CD4-positive, alpha-beta T cell treated with Interleukin-12 subunit alpha and Interleukin-12 subunit beta, for 1 hour (primary cell): Measurements from ENCODE around the gene SLC12A3.

Experiments used
- DNase-seq: peaks from one replicate; pipeline ENCODE4 v3.0.0-alpha.2; 2020

Gene SLC12A3

GRCh38 chr16:56895813-56896212, 30.8 kb downstream of the SLC12A3 start:
- DNase-seq: no peak

DNA sequence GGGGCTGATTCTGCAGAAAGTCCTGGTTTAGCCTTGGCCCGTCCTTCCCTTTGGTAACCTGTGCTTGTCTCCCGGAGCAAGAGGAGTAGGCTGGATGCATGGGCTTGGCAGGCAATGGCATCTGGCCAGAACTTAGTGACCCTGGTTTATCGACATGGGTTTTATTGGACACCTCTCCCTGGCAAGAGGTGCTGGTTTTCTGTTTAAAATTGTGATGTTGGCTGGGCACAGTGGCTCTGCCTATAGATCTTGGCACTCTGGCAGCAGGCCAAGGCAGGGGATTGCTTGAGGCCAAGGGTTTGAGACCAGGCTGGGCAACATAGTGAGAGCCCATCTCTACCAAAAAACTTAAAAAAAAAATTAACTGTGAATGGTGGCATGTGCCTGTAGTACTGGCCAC, 31.2 kb downstream of the SLC12A3 start:
- DNase-seq: no peak

DNA sequence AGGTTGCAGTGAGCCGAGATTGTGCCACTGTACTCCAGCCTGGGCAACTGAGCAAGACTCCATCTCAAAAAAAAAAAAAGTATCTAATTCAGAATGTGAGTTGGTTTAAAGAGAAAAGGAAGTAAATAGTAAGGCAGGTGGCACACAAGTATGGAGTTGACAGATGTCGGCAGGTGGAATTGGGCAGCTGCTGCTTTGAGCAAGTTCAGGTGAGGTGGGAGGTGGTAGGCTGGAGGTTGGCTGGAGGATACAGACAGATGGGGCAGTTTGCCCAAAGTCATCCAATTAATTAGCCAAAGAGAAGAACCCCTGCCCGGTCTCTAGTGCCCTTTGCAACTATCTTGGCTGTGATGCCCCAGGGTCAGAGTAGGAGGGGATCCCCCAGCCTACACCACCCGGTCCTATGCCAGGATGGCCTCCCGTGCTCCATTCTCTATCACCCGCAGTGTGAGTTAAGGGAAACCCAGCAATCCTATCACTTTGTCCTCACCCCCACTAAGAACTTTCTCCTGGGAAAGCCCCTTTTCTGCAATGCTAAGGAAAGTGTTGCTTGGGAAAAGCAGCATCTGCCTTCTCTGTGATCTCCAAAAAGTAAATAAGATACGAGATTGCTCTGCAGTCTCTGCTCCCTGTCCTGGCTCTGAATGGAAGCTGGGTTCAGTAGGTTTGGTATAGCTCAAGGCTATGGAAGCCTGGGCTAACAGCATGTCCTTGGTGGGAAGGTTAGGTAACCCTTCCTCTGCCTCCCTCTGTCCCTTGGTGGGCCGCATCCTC, 32.2 kb downstream of the SLC12A3 start:
- DNase-seq: no peak

DNA sequence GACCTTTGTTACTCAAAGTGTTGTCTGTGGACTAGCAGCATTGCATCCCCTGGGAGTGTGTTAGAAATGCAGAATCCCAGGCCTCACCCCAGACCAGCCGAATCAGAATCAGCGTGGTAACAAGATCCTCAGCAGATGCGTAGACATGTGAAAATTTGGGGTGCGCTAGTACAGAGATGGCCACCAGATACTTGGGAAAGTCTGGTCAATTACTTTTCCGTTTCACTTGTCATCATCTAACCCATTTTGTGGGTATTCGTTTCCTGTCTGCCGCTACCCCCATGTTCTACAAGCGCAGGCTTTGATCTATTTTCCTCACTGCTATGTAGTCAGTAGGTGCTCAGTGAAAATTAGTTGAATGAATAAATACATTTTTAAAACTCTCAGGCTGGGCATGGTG, 33.8 kb downstream of the SLC12A3 start:
- DNase-seq: peak; percentile 19

- no peak for DNase-seq
Measured at GRCh38 chr16:56903866-56904265, 38.9 kb downstream of the SLC12A3 start.

GRCh38 chr16:56907401-56907800, 42.4 kb downstream of the SLC12A3 start:
- no peak for DNase-seq

GRCh38 chr16:56909527-56909979, 44.5 kb downstream of the SLC12A3 start:
- no peak for DNase-seq

DNA sequence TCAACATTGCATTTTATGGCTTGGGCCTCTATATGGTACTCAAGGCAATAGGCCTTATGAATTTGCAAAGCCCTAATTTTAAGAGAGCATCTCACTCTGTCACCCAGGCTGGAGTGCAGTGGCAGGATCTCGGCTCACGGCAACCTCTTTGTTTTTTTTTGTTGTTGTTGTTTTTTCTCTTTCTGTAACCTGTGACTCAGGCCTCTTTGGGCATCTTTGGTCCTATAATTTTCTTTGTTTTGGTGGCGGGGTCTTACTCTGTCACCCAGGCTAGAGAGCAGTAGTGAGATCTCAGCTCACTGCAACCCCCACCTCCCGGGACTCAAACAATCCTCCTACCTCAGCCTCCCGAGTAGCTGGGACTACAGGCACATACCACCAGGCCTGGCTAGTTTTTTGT, 45.1 kb downstream of the SLC12A3 start:
- no peak for DNase-seq

DNA sequence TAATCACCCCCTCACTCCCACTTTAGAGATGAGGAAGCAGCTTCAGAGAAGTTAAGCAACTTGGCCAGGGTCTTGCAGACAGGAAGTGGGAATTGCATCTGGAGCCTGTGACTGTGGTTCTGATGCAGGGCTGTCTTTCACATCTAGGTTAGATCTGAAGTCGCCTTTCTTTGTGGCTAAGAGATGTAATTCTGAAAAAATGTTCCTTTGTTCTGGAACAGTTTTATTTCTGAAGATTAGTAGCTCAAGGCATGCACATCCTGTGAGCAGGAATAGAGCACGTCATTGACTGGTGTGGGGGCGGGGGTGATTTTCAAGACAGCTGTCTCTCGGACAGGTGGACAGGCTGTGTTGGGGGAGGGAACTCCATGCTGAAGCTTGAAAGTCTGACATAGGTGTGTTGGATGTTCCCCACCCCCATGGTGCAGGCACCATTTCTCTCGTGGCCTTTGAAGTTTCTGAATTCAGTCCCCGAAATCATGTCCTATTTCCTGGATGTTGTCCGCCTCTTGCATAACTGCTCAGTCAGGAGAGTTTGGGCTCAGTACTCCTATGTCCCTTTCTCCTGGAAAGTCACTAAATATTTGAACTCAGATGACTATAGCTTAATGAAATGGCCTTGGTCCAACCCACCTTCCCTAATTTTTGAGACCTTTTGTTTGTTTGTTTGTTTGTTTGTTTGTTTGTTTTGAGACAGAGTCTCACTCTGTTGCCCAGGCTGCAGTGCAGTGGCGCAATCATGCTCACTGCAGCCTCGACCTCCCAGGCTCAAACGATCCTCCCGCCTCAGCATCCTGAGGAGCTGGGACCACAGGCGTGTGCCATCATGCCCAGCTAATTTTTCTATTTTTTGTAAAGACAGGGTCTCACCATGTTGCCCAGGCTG, 45.9 kb downstream of the SLC12A3 start:
- DNase-seq: no peak

DNA sequence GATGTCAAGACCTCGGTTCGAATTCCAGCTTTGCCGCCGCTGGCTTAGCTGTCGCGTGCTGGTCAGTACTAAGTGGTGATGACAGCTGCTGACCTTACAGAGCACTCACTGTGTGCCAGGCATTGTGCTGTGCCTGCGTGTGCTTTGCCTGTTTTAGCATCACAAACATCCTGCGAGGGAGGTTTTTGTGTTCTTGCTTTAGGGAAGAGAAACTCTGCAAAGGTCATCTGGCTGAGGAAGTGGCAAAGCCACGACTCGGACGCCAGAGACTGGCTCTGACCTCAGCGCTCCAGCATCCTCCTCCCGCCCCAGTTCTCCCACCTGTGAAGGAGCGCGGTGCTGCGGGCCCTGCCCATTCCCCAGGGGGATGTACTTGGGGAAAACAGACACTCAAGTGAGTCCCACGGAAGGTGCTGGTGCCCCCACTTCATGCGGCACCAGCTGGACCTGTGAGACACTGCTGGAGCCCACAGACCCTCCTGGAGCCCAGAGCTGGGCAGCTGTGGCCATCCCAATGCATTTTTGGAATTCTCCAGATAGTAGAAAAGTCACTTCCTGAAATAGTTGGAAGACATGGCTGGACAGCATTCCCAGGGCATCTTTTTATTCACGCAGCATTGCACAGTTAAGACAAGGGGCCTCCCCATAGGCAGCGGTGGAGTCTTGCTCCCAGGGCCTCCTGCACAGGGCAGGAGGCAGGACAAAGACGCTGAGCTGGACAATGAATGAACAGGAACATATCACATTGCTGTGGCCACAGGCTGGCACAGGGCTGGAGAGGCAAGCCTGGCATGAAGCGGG, 47.0 kb downstream of the SLC12A3 start:
- no peak for DNase-seq

GRCh38 chr16:56912746-56913708, 48.0 kb downstream of the SLC12A3 start:
- DNase-seq: no peak

GRCh38 chr16:56914896-56915295, 49.9 kb downstream of the SLC12A3 start:
- no peak for DNase-seq

GRCh38 chr16:56915336-56916119, 50.5 kb downstream of the SLC12A3 start:
- DNase-seq: no peak

DNA sequence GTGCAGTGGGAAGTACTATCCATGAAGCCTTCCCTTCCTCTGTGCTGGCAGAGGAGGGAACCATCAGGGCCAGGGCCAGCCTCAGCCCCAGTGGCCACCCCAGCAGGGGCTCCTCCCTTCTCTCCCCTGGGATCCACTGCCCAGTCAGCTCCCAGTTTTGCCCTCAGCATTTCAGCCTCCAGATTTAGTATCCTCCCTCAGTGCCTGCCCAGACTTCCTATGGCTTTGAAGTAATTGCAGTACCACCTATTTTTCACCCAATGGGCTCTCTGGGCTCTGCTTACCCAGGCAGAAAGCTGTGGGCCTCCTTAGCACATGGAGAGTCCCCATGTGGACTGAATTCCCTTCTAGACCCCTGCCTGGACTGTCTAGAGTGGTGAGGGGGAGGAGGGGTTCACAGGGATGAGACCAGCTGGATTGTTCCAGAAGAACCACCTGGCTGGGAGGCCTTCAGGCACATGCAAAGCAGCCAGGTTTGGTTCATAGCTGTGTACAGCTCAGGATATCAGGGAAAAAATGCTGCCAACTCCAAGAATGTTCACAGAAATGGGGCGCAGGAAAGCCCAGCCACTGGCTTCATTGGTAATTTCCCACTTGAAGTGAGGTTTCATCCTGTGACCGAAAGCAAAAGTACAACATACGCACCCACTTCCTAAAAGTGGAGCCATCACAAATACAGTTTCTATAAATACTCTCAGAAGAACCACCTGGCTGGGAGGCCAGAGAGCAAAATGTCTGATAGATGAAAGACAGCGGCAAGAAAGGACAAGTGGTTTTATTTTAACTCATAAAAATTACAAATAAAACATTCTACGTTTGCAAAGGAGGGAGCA, 51.8 kb downstream of the SLC12A3 start:
- peak; percentile 59 for DNase-seq

DNA sequence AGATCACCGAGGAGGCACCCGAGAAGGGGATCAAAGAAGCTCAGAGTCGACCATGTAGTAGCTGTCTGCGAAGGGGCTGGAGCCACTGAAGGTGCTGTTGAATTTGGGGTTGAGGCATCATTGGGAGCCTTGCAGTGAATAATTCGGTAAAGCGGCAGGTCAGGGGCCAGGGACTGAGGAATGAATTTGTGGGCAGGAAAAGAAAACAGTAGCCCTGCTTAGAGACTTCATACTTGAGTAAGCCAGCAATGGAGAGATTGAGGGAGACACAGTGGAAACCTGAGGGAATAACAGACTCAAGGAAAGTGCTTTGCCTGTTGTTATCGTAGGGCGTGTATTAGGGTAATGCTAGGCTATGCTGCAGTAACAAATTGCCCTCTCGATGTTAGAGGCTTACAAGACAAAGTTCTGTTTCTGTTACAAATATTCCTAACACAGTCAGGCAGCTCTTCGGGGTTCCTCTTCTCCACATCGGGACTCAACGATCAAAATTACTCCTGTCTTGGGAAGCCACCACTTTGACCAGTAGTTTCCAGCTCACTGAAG, 53.5 kb downstream of the SLC12A3 start:
- DNase-seq: no peak

DNA sequence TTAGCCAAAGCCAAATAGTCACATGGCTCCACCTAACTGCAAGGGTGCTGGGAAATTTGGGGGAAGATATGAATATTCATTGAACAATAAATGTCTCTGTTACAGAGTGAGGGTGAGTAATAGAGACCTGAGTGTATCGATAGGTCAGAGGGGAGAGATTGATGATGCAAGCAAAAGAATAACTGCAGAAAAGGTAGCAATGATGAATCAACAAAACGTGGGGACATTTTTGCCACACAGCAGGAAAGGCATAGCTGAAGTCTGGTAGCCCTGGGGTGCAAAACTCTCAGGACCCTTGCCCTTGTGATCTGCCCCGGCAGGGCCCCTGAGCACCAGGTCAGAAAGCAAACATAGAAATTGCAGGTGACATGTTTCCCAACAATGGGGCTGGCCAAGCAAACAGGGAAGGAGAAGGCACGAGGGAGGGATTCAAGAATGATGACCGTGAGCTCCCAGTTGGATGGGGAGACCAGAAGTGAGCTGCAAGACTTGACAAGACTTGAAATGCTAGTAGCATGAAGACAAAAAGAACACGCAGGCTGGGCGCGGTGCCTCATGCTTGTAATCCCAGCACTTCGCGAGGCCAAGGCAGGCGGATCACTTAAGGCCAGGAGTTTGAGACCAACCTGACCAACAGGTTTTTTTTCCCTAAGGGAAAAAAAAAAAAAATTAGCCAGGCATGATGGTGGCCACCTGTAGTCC, 54.2 kb downstream of the SLC12A3 start:
- no peak for DNase-seq

DNA sequence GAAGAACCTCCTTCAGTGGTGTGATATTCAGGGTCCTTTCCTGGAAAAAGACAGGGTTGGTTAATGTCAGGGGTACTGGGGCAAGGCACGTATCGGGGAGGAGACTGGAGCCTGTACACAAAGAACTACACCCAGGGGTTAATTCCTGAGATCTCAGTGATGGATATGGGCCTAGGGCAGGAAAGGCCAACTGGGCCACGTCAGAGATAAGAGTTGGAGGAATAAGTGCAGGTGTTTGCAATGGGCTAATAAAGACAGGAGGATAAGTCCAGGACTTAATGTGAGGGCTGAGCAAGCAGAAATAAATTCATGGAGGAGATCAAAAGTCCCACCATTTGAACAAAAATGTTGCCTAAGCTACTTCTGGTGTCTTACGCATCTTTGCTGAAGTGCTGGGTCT, 56.6 kb downstream of the SLC12A3 start:
- DNase-seq: no peak

DNA sequence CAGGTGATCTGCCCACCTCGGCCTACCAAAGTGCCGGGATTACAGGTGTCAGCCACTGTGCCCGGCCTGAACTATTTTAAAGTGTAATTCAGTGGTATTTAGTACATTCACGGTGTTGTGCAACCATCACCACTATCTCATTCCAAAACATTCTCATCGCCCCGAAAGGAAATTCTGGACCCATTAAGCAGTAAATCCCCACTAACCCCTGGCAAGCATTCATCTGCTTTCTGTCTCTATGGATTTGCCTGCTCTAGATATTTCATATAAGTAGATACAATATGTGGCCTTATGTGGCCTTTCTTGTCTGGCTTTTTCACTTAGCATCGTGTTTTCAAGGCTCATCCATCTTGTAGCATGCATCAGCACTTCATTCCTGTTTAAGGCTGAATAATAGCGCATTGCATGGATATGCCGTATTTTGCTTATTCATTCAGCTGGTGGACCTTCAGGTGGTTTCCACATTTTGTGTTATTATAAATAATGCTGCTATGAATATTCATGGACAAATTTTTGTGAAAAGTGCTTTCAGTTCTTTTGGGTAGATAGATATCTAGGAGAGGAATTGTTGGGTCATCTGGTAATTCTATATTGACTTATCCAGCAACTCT, 58.6 kb downstream of the SLC12A3 start:
- no peak for DNase-seq

GRCh38 chr16:56927471-56927870, 62.5 kb downstream of the SLC12A3 start:
- no peak for DNase-seq
